ENCODE measurements around the gene TSPAN5. TPM values are rescaled to one million over a fixed set of nuclear protein-coding genes. Genes with fewer than 3 reads are reported as not detected.

The TSPAN5 gene
- total and polyA plus RNA-seq, 9 of the 15 experiments (the other 6 are each of a cell fraction or from before 2014, with no cell fraction given) = 0.58 to 6.6 (median 0.73) TPM

DNA sequence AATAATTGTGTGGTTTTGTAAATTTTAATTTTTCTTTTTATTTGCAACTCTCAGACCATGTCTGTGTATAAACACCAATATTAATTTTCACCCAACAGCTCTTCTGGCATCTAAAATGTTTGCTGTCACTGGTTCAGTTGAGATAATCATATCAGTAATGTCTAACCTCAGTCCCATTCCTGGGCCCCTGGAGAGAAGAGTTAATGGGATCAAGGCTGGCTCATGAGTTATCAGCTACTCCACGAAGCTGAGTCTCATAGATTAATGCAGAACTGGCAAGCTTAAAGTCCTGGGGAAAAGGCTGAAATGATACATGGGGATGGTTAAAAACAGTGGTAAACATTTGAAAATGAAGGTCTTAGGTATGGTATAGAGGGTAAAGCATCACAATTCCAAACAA is 28.4 kb upstream of the TSPAN5 start (continued):
- TF ChIP-seq, protein P1, sequence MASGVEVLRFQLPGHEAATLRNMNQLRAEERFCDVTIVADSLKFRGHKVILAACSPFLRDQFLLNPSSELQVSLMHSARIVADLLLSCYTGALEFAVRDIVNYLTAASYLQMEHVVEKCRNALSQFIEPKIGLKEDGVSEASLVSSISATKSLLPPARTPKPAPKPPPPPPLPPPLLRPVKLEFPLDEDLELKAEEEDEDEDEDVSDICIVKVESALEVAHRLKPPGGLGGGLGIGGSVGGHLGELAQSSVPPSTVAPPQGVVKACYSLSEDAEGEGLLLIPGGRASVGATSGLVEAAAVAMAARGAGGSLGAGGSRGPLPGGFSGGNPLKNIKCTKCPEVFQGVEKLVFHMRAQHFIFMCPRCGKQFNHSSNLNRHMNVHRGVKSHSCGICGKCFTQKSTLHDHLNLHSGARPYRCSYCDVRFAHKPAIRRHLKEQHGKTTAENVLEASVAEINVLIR (CRISPR knock-in tag; IDR thresholded peaks at IDR 0.05) = no peak

DNA sequence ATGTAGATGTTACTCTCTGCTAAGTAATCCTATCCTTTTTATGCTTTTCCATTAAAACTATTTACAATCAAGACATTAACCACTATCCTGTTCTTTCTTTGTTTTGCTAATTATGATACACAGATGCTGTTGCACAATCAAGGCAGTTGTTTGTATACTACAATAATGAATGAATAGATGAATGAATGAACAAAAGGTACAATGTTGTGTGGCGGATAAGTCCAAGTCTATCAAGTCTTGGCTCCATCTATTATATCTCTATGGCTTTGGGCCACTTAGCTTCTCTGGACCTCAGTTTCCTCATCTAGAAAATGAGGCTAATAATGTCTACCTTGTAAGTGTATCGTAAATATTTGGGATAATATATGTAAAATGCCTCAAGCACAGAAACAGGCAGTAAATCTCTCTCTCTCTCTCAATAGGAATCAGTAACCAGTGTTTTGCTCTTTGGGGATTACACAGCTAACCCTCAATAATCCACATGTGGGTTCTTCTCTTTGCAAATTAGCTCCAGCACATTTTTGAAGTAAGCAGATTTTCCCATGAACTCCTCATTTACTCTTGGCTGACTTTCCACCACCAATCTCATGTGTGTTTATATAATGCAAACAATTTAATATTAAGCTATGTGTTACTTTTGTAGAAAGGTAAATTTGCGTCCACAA is 27.8 kb upstream of the TSPAN5 start:
- in situ Hi-C loops (cut with MboI) (no loop called here), intact Hi-C loops (cut with micrococcal nuclease) (no loop called here)
- POLR2A ChIA-PET = interaction anchor here (0.7 to 1.1 kb wide), 3 partner anchors 10 to 697 kb away, joined by 3 to 7 read pairs (median 4); no protein-coding TSS in a partner anchor
- no peaks in the 10 kb centered on the region for H3K9me1 ChIP-seq (ENCODE audit: control insufficient read depth, insufficient read depth, low read length)
- H3K9ac ChIP-seq (ENCODE audit: insufficient read depth in 1 of 2, low read depth in 2 of 2, low read length in 2 of 2) = no peak overlapping the region
- no peaks in the 10 kb centered on the region for H4K20me1 ChIP-seq (replicated peaks; ENCODE audit: control insufficient read depth, insufficient read depth, low read length)
- FAIRE-seq (no peak), ATAC-seq (no peak), DNase-seq (ENCODE audit: extremely low read depth in 1 of 4, low spot score in 3 of 4) (no peak)
- no peak overlapping the region for H3K27ac ChIP-seq (ENCODE audit: extremely low read depth, low read depth, low read length)
- TF ChIP-seq, protein P2, sequence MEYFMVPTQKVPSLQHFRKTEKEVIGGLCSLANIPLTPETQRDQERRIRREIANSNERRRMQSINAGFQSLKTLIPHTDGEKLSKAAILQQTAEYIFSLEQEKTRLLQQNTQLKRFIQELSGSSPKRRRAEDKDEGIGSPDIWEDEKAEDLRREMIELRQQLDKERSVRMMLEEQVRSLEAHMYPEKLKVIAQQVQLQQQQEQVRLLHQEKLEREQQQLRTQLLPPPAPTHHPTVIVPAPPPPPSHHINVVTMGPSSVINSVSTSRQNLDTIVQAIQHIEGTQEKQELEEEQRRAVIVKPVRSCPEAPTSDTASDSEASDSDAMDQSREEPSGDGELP (CRISPR knock-in tag; IDR thresholded peaks at IDR 0.05; ENCODE audit: borderline replicate concordance) = no peak
- TF ChIP-seq CEBPB (tag; IDR thresholded peaks at IDR 0.05) = peak; percentile 81
- no peak for TF ChIP-seq CEBPG (CRISPR knock-in tag; IDR thresholded peaks at IDR 0.05)
- TF ChIP-seq CEBPG (tag; conservative IDR thresholded peaks at IDR 0.05 in 1 of 2, IDR thresholded peaks at IDR 0.05 in 1 of 2) = peak in 1 of 2 experiments; percentile 69; a peak in 2 of 4 replicates
- TF ChIP-seq TCF3 (CRISPR knock-in tag; IDR thresholded peaks at IDR 0.05) = no peak
- TF ChIP-seq COPS2 (conservative IDR thresholded peaks at IDR 0.05) = no peak
- no peaks in the 10 kb centered on the region for H3K36me3 ChIP-seq (ENCODE audit: control insufficient read depth, insufficient read depth, low read length)
- H3K4me2 ChIP-seq (ENCODE audit: insufficient read depth, low read length) = no peak overlapping the region
- no peak overlapping the region for H2AFZ ChIP-seq (ENCODE audit: low read depth, low read length)
- H3K4me3 ChIP-seq = no peak overlapping the region
- no peaks in the 10 kb centered on the region for H3K27me3 ChIP-seq (ENCODE audit: control insufficient read depth in 2 of 2, insufficient read depth in 2 of 2, low read length in 2 of 2)
- no peaks in the 10 kb centered on the region for H3K79me2 ChIP-seq (ENCODE audit: control insufficient read depth, insufficient read depth, low read length)
- CTCF ChIA-PET (ENCODE audit: low intra/inter-chr PET ratio) = no interaction called here
- no peaks in the 10 kb centered on the region for H3K9me3 ChIP-seq (replicated peaks; ENCODE audit: control insufficient read depth, insufficient read depth, low read depth, low read length)
- no TSS peak for BruUV-seq (replicated peaks)
- H3K4me1 ChIP-seq (replicated peaks in 1 of 2; ENCODE audit: control insufficient read depth in 2 of 2, insufficient read depth in 2 of 2, low read length in 2 of 2) = peaks cover 13 to 40% of the 10 kb centered on the region in 2 experiments; a peak in 4 of 5 replicates
- WGBS (ENCODE audit: insufficient coverage, low coverage, missing lambda C conversion rate) = 67% methylated on average over 3 of the region's 3 CpGs

Data from K562 (cell line).